ENCODE results near the gene SERINC5. TPM values are rescaled to one million over a fixed set of nuclear protein-coding genes. Genes with fewer than 3 reads are reported as not detected.

The SERINC5 gene
- total and polyA plus RNA-seq, 12 donors: 2.3 to 21.9 (median 14.8) TPM

DNA sequence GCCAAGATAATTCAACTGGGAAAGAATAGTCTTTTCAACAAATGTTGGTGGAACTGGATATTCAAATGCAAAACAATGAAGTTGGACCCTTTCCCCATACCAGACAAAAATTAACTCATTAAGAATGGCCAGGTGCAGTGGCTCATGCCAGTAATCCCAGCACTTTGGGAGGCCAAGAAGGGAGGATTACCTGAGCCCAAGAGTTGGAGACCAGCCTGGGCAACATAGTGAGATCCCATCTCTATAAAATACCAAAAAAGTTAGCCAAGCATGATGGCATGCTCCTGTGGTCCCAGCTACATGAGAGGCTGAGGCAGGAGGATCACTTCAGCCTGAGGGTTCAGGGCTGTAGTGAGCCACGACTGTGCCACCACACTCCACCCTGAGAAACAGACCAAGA, 24.2 kb downstream of the SERINC5 start:
- 90 to 100% methylated on average over 1 of the region's 1 CpG for WGBS, 2 donors
- Histone ChIP-seq H3K36me3 (no peaks in the 10 kb centered on the region), H3K4me1 (peaks cover 0 to 30% (median 12%) of the 10 kb centered on the region in 9 donors), H3K4me3 (no peak overlapping the region), H3K27ac (no peak overlapping the region), H3K27me3 (no peaks in the 10 kb centered on the region), H3K9me3 (no peaks in the 10 kb centered on the region)
- ATAC-seq: no peak
- intact Hi-C loops (cut with DNase I): no loop called here
- DNase-seq: no peak
- TF ChIP-seq, protein P1, sequence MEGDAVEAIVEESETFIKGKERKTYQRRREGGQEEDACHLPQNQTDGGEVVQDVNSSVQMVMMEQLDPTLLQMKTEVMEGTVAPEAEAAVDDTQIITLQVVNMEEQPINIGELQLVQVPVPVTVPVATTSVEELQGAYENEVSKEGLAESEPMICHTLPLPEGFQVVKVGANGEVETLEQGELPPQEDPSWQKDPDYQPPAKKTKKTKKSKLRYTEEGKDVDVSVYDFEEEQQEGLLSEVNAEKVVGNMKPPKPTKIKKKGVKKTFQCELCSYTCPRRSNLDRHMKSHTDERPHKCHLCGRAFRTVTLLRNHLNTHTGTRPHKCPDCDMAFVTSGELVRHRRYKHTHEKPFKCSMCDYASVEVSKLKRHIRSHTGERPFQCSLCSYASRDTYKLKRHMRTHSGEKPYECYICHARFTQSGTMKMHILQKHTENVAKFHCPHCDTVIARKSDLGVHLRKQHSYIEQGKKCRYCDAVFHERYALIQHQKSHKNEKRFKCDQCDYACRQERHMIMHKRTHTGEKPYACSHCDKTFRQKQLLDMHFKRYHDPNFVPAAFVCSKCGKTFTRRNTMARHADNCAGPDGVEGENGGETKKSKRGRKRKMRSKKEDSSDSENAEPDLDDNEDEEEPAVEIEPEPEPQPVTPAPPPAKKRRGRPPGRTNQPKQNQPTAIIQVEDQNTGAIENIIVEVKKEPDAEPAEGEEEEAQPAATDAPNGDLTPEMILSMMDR (IDR thresholded peaks at IDR 0.05): no peak

DNA sequence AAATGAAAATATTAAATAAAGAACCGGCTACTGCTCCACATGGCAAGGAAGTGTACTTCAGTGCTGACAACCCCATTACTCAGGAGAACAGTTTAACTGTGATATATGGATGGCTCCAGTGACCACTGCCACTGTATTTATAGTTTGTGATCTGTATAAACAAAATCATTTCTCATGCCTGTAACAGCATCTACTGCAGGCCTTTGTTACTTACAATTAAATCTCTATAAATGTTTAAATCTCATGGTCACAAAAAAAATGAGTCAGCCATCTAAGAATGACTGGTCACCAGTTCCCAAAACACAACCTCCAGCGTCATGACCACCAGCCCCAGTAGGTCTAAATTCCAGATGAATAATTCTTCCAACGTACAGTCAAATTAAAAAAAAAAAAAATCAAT, 24.6 kb downstream of the SERINC5 start:
- H3K4me1 ChIP-seq: peaks cover 0 to 35% (median 12%) of the 10 kb centered on the region in 9 donors
- no peak overlapping the region for H3K4me3 ChIP-seq
- H3K9me3 ChIP-seq: no peaks in the 10 kb centered on the region
- H3K36me3 ChIP-seq: no peaks in the 10 kb centered on the region
- DNase-seq (no peak), ATAC-seq (no peak)
- no peak overlapping the region for H3K27ac ChIP-seq
- H3K27me3 ChIP-seq: no peaks in the 10 kb centered on the region
- TF ChIP-seq, protein P1 (IDR thresholded peaks at IDR 0.05): no peak
- intact Hi-C loops (cut with DNase I): no loop called here
- WGBS, 2 donors: 61 to 73% methylated on average over 3 of the region's 3 CpGs

DNA sequence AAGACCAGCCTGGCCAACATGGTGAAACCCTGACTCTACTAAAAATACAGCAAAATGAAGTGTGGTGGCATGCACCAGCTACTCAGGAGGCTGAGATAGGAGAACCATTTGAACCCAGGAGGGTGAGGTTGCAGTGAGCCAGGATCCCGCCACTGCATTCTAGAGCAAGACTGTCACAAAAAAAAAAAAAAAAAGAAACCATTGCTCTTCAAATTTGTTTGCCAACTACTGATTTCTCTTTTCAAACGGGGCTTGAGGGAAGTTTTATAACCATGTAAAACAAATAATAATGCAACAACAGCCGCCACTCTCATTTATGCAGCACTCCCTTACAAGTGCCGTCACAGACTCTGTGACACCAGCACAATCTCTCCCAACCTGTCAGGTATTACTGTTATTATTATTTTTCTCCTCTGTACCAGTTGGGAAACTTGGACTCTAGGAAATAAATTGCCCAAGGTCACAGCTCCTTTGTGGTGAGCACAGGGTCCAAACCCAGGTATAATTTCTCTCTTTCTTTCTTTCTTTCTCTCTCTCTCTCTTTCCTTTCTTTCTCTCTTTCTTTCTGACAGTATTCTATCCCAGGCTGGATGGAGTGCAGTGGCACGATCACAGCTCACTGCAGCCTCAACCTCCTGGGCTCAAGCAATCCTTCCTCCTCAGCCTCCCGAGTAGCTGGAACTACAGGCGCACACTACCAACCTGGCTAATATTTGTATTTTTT, 25.4 kb downstream of the SERINC5 start:
- 81 to 82% methylated on average over 7 of the region's 7 CpGs for WGBS, 2 donors
- intact Hi-C loops (cut with DNase I): no loop called here
- Histone ChIP-seq H3K27me3 (no peaks in the 10 kb centered on the region), H3K36me3 (no peaks in the 10 kb centered on the region), H3K4me3 (no peak overlapping the region), H3K27ac (peak overlapping the region in 2 of 10 donors; percentile 2 to 13), H3K9me3 (no peaks in the 10 kb centered on the region), H3K4me1 (peaks cover 0 to 36% (median 12%) of the 10 kb centered on the region in 9 donors)
- DNase-seq (no peak), ATAC-seq (no peak)
- TF ChIP-seq, protein P1 (IDR thresholded peaks at IDR 0.05): no peak

DNA sequence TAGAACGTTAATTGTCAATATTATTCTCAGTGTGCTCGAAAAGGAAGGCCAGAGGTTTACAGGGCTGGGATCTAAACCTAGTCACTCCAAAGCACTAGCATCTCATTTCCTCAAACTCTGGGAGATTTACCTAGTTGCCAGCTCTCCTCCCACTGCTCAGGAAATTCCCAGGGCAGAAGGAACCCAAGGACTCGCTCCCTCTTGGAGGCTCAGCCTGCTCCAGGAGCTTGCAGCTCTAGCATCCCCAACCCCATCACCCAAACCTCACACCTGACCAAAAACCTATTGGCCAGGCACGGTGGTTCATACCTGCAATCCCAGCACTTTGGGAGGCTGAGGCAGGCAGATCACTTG, 26.0 kb downstream of the SERINC5 start:
- TF ChIP-seq, protein P1 (IDR thresholded peaks at IDR 0.05): no peak
- H3K27me3 ChIP-seq: no peaks in the 10 kb centered on the region
- peak overlapping the region in 2 of 10 donors; percentile 2 to 13 for H3K27ac ChIP-seq
- no peaks in the 10 kb centered on the region for H3K9me3 ChIP-seq
- H3K36me3 ChIP-seq: no peaks in the 10 kb centered on the region
- DNase-seq (no peak), ATAC-seq (peak in 3 of 8 donors; percentile 27 to 56 (median 40))
- H3K4me3 ChIP-seq: no peak overlapping the region
- WGBS, 2 donors: 56 to 62% methylated on average over 4 of the region's 4 CpGs
- intact Hi-C loops (cut with DNase I): no loop called here
- H3K4me1 ChIP-seq: peaks cover 0 to 36% (median 12%) of the 10 kb centered on the region in 9 donors
